HG03103 (cell line): ENCODE results near the gene KRT17.
"Not testable (repeated sequence)": the region's sequence is repeated elsewhere in the genome, so short reads cannot be mapped to it uniquely, and the experiment has no call there.

Experiments used
- ATAC-seq: cut with Tn5 transposase; IDR thresholded peaks from one replicate; pipeline ENCODE4 v1.9.1; 2021; ENCODE audit warnings: low read depth; ENCODE audit not compliant: unreplicated experiment

The KRT17 gene

DNA sequence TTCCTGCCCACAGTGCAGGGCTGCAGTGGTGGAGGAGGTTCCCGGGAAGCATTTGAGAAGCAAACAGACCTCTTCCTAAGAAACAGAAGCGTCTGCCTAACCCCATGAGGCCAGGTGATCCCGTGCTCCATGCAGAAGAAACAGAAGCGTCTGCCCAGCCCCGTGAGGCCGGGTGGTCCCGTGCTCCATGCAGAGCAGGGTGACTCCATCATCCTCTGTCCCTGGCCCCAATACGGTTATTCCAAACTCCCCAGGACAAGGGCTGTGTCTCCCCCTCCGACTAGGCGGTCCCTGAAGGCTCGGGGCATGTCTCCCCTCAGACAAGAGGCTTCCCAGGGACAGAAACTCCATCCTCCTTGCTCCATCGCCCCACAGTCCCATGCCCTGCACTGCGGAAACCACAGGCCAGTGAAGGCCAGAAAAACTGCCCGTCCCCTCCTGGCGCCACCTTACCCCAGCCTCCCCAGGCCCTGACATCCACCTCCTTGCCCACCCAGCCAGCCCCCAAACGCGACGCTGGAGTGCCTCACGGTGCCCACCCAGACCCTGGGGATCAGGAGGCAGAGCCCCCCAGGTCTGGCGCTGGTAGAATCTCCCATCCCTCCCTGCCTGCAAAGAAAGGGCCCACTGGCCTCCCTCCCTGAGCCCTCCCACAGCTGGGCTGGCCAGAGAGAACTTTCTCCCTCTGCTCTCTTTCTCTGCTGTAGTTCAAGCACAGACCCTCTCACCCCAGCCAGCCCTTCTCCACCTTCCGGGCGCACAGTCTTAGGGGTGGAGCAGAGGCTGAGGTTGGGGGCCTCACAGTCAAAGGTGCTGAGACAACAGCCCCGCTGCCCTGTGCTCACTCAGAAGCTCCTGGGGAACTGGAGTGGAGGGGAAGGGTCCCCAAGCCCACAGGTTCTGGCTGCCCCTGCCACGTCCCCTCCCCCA lies 30.6 kb upstream of the KRT17 start:
- no peak for ATAC-seq

DNA sequence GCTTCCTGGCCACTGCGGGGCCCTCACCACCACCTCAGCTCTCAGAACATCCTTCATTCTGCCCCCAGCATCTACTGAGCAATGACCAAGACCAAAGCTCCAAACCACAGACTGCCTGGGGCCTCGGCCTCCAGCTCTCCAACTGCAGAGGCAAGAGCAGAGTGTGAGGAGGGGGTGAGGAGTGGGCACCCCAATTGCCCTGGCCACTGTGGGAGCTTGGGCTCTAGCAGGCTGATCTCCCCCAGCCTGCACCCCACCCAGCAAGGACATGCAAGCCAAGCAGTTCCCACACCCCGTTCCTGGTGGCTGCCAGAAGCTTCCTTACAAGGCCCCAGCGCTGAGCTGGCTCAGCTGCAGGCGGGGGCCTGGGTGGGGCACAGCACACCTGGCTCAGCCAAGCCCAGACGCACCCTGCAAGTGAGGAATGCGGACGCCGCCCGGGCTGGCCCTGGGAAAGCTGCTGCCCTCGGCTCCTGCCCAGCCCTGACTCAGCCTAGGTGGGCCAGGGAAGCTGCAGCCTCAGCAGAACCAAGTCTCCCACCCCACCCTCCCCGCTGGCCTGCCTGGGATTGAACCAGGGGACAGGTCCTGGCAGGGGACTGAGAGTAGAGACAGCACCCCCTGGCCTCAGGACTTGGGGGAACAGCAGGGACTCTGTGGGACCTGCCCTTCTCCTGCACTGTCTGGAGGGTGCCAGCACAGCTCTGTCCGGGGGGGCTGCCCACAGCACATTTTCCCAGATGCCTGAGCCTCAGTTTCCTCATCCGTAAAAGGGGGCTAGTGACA lies 29.7 kb upstream of the KRT17 start:
- ATAC-seq, result no peak

DNA sequence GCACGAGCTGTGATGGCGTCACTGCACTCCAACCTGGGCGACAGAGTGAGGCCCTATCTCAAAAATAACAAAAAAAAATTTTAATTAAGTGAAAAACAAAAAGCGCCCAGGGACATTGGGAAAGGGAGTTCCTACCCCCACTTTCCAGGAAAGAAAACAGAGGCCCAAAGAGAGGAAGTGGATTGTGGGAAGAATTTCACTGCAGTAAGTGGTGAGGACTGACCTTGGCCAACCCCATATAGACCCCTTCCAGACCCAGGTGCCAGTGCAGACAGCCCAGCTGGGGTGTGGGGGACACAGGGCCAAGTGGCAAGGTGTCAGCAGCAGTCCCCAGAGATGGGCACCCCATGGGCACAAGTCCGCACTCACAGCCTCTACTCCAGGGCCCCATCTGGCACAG lies 29.0 kb upstream of the KRT17 start:
- ATAC-seq, result no peak

DNA sequence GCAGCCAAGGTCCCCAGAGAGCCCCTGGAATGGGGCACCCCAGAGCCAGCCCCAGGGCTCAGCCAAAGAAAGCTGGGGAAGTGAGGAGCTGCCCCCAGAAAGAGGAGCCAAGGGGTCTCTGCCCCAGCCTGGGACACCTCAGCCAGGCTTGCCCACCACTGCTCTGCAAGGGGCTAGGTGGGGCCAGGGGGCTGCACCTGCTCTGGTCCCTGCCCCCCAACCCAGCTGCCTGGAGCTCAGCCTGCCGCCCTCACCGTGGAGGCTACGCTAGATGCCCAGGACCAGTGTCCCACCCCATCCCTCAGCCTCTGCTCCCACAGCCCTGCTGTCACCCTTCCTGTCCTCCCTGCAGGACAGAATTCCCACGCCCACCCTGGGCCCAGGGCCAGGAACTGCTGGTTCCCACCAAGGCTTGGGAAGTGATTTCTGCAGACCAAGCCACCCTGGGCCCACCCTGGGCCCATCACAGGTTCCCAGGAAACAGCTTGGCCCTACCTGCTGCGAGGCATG lies 28.1 kb upstream of the KRT17 start:
- ATAC-seq, result no peak

DNA sequence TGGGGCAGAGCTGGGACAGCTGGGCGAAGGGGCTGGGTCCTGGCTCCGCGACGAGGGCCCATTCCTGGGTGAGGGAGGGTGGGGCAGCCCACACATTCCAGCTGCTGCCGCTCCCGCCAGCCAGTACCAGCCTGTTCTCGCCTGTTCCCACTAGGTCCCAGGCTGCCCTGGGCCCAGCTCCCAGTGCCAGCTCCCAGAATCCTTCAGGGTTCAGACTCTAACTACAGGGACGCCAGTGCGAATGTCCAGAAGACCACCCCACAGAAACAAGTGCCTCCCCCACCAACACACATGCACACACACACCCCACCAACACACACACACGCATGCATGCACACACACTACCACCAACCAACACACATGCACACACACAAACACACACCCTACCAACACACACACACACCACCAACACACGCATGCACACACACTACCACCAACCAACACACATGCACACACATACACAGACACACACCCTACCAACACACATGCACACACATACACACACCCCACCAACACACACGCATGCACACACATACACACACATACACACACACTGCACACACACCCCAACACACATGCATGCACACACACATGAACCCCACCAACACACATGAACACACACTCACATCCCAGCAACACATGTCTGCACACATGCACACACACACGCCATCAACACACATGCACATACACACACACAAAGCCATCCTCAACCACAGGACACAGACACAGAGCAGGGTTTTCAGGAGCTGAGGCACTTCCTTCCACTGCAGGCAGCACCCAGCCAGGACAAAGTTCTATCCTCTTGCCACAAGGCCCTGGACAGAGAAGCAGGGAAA lies 27.5 kb upstream of the KRT17 start:
- ATAC-seq, result no peak

DNA sequence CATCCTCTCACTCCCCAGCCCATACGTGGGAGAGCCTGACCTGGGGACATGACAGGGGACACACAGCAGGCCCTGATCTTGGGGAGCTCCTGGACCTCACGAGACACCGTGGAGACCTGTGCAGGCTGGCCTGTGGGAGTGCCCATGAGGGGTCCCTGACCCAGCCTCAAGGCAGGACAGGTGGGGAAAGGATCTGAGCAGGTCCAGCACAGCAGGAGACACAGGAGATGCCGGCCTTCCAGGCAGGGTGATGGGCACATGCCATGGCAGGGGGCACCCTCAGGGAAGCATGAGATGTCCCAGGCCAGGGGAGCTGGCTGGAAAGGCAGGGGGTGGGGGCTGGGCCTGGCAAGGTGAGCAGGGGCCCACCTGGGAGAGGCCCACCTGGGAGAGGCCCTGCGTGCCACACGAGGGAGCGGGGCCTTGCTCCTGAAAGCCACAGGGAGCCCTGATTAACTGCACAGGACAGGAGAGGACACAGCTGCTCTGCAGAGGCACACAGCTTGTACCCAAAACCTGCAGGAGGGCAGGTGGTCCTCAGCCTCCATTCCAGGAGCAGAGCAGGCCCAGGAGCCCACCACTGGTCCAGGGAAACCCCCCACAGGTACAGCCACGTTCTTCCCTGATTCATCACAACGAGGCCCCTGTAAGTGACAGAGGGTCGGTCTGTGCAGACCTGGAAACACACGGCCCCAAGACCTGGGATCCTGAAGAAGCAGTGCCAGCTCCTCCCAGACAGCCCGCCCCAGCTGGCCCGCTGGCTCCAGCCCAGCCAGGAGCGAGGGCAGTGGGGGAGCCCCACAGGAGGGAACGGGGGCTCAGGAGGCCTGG lies 26.6 kb upstream of the KRT17 start:
- no peak for ATAC-seq

DNA sequence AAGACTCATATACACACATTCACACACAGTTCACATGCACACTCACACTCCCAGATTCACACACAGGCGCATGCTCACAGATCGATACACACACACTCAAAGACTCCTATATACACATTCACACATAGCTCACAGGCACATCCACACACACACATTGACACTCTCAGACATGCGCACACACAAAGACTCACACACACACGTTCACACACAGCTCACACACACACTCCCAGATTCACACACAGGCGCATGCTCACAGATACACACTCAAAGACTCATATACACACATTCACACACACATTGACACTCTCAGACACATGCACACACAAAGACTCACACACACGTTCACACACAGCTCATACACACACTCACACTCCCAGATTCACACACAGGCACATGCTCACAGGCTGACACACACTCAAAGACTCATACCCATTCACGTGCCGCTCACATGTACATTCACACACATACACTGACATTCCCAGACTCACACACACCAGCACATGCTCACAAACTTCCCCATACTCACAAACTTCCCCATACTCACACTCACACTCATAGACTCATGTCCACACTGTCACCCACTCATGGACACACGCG lies 25.6 kb upstream of the KRT17 start:
- no peak for ATAC-seq

DNA sequence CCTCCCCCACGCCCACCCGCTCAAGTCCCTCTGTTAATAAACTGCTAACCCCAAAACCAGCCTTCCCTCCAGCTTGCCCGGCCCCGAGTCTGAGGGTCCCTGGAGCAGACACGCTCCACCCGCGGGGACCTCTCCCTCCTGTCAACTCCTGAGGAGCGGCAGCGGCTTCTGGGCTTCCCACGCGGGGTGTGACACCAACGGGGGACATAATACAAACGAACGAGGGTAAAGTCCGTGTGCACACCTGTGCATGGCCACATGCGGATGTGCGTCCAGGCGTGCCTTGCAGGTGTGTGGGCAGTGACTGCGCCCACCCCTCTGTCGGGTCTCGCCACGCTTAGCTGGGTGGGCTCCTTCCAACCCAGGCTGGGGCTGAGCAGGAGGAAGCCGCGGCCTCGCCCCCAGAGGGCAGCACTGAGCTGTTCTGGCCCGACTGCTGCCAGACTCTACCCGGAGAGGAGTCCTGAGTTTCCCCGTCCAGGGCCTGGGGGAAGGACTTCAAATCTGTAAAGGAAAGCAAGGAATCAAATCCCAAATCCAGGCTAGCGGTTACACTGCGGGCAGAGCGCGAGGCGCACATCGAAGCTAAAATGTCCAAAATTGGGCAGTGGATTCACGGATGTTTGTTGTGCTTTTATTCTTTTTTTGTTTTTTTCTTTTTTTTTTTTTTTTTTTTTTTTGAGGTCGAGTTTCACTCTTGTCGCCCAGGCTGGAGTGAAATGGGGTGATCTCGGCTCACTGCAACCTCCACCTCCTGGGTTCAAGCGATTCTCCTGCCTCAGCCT lies 24.2 kb upstream of the KRT17 start:
- ATAC-seq, result no peak

DNA sequence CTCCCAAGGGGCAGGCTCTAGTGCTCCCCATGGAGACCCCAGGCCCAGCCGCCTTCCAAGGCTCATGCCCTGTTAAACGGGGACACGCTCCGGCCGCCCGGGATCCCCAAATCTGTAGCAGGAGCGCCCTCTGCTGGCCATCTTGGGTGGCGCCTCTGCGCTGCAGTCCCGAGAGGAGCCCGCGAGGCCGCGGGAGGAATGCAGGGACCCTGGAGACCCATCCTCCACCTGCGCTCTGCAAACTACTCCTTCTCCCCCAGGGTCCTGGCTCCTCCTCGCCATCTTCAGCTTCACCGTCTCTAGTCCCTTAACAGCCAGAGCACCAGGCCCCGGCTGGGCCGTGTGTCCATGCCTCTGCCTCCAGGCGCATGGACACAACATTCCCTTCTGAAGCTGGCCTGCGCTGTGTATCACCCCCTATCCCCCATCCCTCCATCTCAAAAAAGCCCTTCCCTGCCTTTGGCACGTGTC lies 23.6 kb upstream of the KRT17 start:
- no peak for ATAC-seq

DNA sequence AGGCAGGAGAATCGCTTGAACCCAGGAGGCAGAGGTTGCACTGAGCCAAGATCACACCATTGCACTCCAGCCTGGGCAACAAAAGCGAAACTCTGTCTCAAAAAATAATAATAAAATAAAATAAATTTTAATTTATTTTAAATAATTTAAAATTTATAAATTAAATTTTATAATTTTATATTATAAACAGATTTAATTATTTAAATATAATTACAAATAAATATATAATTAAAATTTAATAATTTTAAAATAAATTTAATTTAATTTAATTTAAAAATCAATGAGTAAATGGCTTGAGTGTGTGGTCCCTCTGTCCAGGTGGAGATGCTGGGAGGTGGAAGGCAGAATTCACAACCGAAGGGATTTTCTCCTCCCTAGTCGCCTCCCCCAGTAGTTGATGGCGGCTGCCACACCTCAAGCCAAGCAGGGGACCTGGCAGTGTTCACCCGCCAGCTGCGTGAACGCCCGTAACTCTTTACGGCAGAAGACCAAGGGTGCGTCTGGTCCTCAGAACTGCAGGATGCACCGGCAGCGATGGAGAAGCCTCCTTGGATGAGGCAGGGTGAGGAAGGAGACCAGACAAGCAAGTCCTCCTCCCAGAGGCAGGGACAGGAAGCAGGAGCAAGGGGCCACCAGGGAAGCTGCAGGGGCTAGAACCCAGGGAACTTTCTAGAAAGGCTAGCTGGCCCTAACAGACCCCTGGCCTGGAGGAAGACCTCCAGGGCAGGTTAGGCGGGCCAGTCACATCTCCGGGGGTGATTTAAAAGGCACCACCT lies 22.9 kb upstream of the KRT17 start:
- no peak for ATAC-seq

DNA sequence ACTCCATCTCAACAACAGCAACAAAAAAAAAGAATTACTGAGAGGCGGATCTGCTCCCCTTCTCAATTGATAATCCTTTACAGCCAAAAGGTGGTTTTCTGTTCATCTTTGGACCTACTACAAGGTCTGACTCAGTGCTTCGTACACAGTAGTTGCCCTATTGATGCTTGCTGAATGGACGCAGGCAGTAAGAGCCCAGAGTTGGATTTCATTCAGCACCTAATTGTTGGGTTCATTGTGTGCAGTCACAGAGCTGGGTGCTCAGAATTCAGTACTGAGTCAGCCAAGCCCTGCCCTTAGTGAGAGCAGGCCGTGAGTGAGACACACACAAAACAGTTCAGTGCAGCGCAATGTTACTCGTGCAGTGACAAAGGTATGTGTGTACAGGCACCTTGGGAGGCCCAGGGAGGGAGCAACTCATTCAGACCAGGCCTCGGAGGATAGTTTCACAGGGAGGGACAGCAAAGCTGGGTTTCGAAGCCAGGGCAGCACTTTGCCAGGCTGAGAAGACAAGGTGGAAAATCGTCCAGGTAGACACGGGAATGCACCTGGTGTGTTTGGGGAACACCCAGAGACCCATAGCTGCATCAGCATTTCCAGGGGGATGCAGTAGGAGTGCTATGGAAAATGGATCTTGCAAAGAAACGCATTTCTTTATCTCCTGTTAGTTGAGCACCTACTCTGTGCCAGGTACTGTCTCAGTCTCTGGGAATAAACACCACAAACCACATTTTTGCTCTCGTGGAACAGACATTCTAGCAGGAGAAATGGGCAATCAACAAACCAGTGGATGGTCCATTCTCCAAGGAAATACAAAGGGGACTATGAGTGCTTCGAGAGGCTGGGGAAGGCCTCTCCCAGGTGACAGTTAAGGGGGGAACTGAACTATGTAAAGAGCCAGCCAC lies 18.1 kb upstream of the KRT17 start:
- ATAC-seq, result no peak

DNA sequence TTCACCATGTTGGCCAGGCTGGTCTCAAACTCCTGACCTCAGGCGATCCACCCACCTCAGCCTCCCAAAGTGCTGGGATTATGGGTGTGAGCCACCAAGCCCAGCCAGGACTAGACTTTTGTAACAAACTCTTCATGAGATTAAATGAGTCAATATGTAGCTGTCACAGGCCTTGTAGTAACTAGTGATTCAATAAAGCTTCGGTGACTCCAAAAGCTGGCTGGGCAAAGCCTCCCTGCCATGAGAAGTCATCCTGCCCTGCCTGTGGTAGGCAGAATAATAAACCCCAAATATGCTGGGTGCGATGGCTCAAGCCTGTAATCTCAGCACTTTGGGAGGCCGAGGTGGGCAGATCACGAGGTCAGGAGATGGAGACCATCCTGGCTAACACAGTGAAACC lies 16.2 kb upstream of the KRT17 start:
- ATAC-seq, result not testable (repeated sequence)

DNA sequence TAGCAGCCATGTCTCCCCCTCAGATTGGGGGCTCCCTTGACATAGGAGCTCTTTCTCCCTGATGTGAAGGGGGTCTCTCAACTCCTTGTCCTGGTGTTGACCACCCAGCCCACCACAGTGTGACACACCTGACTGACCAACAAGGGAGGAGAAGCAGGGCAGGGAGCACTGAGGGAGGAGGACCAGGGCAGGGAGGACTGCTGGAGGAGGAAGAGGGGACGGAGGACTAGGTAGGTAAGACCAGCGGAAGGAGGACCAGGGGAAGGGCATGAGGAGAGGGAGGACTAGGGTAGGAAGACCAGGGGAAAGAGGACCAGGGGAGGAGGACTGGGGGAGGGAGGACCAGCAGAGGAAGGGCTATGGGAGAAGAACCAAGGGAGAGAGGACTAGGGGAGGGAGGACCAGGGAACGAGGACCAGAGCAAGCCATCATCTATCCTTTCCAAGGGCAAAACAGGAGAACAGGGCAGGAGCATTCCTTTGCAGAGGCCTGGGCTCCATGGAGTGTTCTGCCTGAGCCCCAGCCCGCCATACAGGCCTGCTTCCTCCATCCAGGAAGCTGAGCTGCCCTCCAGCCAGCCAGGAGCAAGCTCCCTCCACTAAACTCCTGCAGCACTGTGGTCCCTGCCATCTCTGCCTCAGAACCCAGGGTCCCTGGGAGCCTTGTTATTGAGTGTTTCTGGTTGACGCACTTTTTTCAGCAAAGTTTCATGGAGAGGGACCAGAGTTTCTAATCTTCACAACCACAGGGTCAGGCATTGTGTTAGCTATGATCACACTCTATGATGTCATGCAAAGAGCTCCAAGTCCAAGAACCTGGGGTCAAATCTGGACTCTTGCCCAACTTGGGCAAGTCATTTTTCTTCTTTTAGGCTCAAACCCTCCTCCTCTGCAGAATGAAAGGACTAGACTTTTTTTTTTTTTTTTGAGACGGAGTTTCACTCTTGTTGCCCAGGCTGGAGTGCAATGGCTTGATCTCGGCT lies 15.4 kb upstream of the KRT17 start:
- no peak for ATAC-seq

DNA sequence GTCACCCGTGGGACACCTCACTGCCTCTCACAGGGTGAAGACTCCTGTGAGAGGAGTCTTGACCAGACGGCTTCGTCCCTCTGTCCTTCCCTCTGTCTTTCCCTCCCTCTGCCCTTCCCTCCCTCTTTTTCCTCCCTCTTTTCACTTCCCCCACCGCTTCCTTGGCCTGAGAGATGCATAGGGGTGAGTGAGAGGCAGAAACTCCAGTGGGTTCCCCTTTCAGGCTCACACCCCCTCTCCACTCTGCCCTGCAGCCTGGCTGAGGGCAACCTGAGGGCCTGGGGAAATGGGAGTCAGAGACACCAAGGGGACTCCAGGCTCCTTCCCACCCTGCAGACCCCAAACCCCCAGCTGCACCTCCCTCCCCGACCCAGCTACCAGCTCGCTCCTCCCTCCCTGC lies 14.6 kb upstream of the KRT17 start:
- ATAC-seq, result no peak

DNA sequence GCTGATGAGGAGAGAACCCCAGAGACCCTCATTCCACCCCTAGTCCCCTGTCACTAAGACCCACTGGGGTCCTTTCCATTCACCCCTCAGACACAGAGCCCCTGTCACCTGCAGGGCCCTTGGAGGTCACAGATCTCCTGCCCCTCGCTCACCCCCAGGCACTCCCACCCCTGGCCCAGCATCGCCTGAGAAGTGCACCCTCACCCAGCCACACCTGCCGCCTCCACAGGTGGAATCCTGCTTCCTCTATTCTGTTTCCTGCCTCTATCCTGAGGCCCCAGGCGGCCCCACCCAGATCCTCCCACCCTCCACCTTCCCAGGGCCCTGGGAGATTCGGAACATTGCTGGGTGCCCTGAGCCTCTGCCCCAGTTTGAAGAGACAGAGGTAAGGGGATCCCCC lies 13.8 kb upstream of the KRT17 start:
- no peak for ATAC-seq

DNA sequence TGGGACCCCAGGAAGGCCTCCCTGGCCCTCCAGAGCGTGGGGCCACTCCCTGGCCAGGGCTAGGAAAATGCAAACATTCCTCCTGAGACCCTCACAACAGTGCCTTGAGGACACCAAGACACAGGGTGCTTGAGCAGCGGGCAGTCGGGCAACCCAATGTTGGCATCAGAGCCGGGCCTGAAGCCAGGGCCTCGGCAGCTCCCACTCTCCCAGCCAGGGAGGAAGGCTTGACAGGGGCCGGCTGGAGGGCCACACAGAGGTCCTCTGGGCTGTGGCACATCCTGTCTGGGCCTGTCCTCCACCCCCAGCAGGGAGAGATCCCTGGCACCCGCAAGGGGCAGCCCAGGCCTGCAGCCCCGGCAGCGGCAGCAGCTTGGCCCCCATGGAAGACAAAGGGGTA lies 12.3 kb upstream of the KRT17 start:
- ATAC-seq, result no peak
